Nephron progenitor cell (in vitro differentiated cells): ENCODE measurements around the gene CLEC16A.
"Not testable (repeated sequence)": the region's sequence is repeated elsewhere in the genome, so short reads cannot be mapped to it uniquely, and the experiment has no call there.

Experiments
- DNase-seq: peaks from one replicate; pipeline ENCODE4 v3.0.0; 2021
- H3K27ac Mint-ChIP-seq: 2 replicates; pipeline ENCODE4 v1.8.0; 2021; ENCODE audit warnings: mild to moderate bottlenecking, moderate library complexity, mixed read lengths
- H3K27me3 Mint-ChIP-seq: 2 replicates; pipeline ENCODE4 v1.8.0; 2021; ENCODE audit warnings: mild to moderate bottlenecking, low read depth, mixed read lengths; ENCODE audit not compliant: poor library complexity
- H3K36me3 Mint-ChIP-seq: 2 replicates; pipeline ENCODE4 v1.8.0; 2021; ENCODE audit warnings: low read depth, mixed read lengths
- H3K4me1 Mint-ChIP-seq: 2 replicates; pipeline ENCODE4 v1.8.0; 2021; ENCODE audit warnings: mixed read lengths
- H3K4me3 Mint-ChIP-seq: 2 replicates; pipeline ENCODE4 v1.8.0; 2021; ENCODE audit warnings: mild to moderate bottlenecking, moderate library complexity, mixed read lengths
- H3K9me3 Mint-ChIP-seq: 2 replicates; pipeline ENCODE4 v1.8.0; 2021; ENCODE audit warnings: mild to moderate bottlenecking, moderate library complexity, mixed read lengths
- TF ChIP-seq, protein P1 (sequence below): fragments of 200-600 bp; sonication (generic); IDR thresholded peaks from 2 replicates; pipeline ENCODE4 v1.5.0; 2021; ENCODE audit warnings: antibody characterized with exemption

The CLEC16A gene

DNA sequence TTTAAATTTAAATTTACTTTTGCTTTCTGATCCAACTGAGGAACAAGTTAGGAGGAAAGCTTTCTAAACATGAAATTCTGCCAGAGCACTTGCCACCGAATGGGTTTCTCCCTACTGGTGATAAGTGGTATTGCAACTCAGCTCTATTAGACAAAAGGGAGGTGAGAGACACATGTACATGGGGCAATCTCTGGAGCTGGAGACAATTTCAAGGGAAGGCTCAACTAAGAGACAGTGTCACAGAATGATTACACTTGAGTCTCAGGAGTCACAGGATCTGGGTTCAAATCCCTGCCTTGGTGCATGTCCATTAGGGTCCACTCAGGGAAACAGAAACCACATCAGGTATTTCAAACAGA lies 274.2 kb downstream of the CLEC16A start:
- H3K27ac Mint-ChIP-seq, result no peak overlapping the region
- peaks cover 4% of the 10 kb centered on the region for H3K36me3 Mint-ChIP-seq
- peaks cover 20% of the 10 kb centered on the region for H3K27me3 Mint-ChIP-seq
- no peak for DNase-seq
- H3K4me1 Mint-ChIP-seq, result peaks cover 7% of the 10 kb centered on the region
- TF ChIP-seq, protein P1, sequence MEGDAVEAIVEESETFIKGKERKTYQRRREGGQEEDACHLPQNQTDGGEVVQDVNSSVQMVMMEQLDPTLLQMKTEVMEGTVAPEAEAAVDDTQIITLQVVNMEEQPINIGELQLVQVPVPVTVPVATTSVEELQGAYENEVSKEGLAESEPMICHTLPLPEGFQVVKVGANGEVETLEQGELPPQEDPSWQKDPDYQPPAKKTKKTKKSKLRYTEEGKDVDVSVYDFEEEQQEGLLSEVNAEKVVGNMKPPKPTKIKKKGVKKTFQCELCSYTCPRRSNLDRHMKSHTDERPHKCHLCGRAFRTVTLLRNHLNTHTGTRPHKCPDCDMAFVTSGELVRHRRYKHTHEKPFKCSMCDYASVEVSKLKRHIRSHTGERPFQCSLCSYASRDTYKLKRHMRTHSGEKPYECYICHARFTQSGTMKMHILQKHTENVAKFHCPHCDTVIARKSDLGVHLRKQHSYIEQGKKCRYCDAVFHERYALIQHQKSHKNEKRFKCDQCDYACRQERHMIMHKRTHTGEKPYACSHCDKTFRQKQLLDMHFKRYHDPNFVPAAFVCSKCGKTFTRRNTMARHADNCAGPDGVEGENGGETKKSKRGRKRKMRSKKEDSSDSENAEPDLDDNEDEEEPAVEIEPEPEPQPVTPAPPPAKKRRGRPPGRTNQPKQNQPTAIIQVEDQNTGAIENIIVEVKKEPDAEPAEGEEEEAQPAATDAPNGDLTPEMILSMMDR, result peak; percentile 37
- H3K4me3 Mint-ChIP-seq, result no peak overlapping the region
- peaks cover 35% of the 10 kb centered on the region for H3K9me3 Mint-ChIP-seq

DNA sequence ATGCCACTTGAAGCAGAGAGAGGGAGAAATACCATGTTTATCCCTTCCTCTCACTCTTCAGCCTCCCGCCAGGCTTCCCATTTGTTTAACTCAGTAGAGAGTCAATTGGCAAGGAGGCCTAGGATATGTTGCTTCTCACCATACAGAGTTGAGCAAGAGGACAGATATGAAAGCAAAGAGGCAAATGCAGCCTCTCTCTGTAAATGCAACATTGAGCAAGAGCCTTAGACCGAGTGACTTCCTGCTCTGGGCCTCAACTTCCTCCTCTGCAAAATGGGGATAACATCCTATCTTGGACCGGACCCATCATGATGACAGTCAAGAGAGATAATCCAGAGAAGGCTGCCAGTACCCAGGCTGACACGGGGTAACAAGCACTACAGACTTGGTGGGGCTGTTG lies 274.8 kb downstream of the CLEC16A start:
- Mint-ChIP-seq H3K27ac (no peak overlapping the region), H3K27me3 (peaks cover 20% of the 10 kb centered on the region), H3K4me3 (no peak overlapping the region), H3K9me3 (peaks cover 35% of the 10 kb centered on the region), H3K4me1 (peaks cover 11% of the 10 kb centered on the region), H3K36me3 (peaks cover 4% of the 10 kb centered on the region)
- no peak for DNase-seq
- TF ChIP-seq, protein P1, result no peak

DNA sequence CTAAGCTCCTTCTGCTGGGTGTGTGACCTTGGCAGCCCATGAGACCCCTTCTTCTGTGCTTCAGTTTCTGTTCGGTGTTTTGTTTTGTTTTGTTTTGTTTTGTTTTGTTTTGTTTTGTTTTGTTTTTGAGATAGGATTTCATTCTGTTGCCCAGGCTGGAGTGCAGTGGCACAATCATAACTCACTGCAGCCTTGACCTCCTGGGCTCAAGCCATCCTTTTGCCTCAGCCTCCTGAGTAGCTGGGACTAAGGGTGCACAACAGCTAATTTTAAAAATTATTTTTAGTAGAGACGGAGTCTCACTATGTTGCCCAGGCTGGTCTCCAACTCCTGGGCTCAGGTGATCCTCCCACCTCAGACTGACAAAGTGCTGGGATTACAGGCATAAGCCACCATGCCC lies 276.1 kb downstream of the CLEC16A start:
- H3K9me3 Mint-ChIP-seq, result peaks cover 34% of the 10 kb centered on the region
- not testable (repeated sequence) for H3K27ac Mint-ChIP-seq

DNA sequence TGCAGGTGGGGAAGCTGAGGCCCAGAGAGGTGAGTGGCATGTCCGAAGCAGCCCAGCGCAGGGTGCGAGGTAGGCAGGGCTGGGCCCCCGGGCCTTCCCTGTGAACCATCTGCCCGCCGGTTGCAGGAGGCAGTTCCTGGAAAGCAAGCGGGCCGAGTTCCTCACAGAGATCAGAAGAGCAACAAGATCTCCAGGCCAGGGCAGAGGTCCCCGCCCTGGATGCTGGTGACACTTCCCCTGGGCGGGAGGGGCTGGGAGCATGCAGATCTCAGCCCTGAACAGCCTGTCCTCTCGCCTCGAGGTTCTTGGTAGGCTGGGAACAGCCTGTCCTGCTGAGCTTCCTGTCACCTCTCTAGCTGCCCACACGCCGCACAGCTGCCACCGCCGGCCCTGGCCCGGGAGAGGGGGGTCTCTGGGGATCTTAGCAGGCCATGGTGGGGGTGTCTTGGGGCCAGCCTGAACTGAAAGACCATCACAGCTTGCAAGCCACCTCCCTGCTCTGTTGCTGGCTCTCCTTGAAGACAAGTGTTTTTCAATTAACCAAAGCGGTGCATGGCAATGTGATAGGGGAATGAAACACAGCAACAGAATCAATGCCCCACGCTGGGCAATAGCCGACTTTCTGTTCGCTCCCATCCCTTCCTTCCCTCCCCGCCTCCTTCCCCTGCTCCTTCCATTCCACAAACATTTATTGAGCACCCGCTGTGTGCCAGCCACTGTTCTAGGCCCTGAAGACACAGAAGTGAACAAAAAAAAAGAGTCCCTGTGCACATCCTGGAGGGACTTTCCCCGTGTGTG lies 279.9 kb downstream of the CLEC16A start:
- DNase-seq, result peak; percentile 66
- Mint-ChIP-seq H3K4me1 (peaks cover 16% of the 10 kb centered on the region), H3K4me3 (no peak overlapping the region), H3K9me3 (peaks cover under 1% of the 10 kb centered on the region), H3K36me3 (no peaks in the 10 kb centered on the region), H3K27ac (peak overlapping the region; percentile 84), H3K27me3 (peaks cover 17% of the 10 kb centered on the region)
- TF ChIP-seq, protein P1, result no peak

More for the DNA sequence above, 276.1 kb downstream of the CLEC16A start:
- Mint-ChIP-seq H3K27me3 (peaks cover 23% of the 10 kb centered on the region), H3K4me1 (peaks cover 16% of the 10 kb centered on the region)
- H3K36me3 Mint-ChIP-seq, DNase-seq, H3K4me3 Mint-ChIP-seq: not testable (repeated sequence)

DNA sequence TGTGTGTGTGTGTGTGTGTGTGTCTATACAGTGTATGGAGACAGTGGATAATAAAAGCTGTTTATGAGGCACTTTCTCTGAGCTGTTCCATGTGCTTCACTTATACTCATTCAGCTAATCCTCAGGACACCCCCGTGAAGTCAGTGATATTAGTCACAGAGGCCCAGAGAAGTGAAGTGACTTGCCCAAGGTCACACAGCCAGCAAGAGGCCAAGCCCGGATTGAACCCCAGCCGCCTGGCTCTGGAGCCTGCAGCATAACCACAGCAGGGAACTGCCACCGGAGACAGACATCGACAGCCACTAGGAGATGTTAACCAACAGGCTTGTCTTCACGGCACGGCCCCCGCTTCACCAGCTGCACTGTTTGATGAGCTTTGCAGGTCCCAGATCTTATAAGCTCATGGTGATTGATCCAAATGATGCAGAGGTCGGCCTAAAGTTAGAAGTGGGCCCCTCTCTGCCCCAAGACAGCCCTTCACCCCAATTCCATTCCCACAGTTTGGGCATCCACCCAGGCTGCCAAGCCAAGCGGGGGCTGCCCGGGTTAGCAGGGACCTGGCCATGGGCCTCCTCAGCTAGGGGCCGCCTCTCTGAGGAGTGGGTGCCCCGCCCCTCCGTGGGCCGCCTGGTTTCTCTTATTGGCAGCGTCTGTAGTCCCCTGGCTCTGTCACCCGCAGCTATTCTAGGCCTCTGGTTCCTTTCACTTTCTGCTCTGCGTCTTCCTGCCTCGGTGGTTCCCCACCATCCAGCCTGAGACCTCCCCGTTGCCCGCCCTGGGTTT lies 280.7 kb downstream of the CLEC16A start:
- TF ChIP-seq, protein P1, result no peak
- Mint-ChIP-seq H3K27ac (no peak overlapping the region), H3K27me3 (peaks cover 17% of the 10 kb centered on the region), H3K36me3 (no peaks in the 10 kb centered on the region), H3K9me3 (no peaks in the 10 kb centered on the region), H3K4me3 (no peak overlapping the region), H3K4me1 (peaks cover 13% of the 10 kb centered on the region)
- no peak for DNase-seq

DNA sequence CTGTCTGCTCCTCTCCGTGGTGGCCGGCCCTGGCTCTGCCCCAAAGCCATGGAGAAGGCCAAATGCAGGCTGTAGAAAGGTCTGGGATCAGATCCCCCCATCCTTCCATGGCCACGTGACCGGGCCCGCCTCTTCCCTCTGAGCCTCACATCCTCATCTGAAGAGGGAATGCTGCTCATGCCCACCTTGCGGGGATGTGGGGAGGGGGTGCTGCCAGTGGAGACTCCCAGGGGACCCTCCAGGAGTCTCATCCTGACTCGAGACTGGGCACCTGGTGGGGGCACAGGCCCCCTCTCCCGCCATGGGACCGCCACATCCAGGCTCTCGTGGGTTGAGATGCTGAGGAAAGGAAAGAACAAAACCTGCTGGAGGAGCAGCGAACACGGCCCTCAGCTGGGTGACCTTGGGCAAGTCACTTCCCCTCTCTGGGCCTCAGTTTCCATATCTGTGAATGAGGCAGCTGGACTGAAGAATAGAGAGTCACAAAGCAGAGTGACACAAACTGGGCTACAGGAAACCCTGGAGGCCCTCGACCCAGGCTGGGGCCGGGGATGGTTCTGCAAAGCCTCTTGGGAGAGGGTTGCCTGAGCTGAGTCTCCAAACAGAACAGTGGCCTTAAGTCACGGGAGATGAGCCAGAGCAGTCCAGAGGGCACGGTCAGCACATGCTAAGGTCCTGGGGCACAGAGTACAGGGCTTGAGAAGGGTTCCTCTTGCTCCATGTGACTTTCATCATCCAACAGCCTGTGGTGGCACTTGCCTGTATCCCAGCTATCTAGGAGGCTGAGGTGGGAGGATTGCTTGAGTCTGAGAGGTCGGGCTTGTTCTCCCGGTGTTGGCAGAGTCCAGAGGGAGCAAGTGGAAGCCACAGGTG lies 281.5 kb downstream of the CLEC16A start:
- H3K4me3 Mint-ChIP-seq, result no peak overlapping the region
- no peaks in the 10 kb centered on the region for H3K36me3 Mint-ChIP-seq
- DNase-seq, result no peak
- TF ChIP-seq, protein P1, result no peak
- H3K9me3 Mint-ChIP-seq, result no peaks in the 10 kb centered on the region
- H3K4me1 Mint-ChIP-seq, result peaks cover 10% of the 10 kb centered on the region
- peaks cover 12% of the 10 kb centered on the region for H3K27me3 Mint-ChIP-seq
- no peak overlapping the region for H3K27ac Mint-ChIP-seq
